Transverse colon (tissue), 4 donors: ENCODE measurements around the gene MEF2A.

ENCODE experiments used
- POLR2A ChIP-seq: fragments of 450-650 bp; IDR thresholded peaks from one replicate; pipeline ENCODE4 v1.6.1; 2016; ENCODE audit warnings: antibody characterized with exemption, mild to moderate bottlenecking, moderate library complexity
- POLR2AphosphoS5 ChIP-seq, 3 donors: sonication (generic); formaldehyde crosslinking; IDR thresholded peaks; one replicate each; pipeline ENCODE4 v1.6.1; 2016; ENCODE audit warnings: antibody characterized with exemption in 3 of 3
- TF ChIP-seq, protein P1 (sequence below), 5 experiments: fragments of 200-600 bp in 3 of 5; fragments of 450-650 bp in 2 of 5; sonication (generic) in 3 of 5; IDR thresholded peaks; 1 replicate in 2 of 5; 2 replicates in 3 of 5; pipeline ENCODE4 v1.5.1; 2016 to 2017; ENCODE audit warnings: antibody characterized with exemption in 5 of 5, inconsistent platforms in 3 of 5, mild to moderate bottlenecking in 2 of 5, moderate library complexity in 1 of 5

DNA sequence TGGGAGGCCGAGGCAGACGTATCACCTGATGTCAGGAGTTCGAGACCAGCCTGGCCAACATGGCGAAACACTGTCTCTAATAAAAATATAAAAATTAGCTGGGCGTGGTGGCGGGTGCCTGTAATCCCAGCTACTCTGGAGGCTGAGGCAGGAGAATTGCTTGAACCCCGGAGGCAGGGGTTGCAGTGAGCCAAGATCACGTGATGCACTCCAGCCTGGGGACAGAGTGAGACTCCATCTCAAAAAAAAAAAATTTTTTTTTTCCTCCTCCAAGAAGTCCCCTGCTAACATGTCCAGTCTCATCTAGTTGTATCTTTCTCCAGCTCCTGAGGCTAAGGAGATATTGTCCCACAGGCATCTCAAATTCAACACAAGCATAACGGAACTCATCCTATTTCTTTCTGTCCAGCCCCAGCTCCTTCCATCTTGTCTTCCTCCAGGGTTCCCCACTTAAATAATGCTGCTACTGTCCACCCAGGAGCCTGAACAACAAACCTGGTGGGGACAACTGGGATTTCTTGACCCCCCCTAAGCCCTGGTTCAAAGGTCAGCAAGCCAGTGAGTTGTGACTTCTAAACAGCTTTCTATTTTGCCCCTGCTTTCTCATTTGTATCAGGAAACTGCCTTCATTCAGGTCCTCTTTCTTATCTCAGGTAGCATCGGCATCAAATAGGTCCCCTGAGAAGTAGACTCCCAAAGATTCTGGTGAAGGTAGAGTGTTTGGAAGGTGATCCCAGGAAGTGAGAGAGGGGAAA, 4.1 kb upstream of the MEF2A start:
- TF ChIP-seq POLR2A (no peak), POLR2AphosphoS5 (IDR thresholded peaks at IDR 0.05) (no peak)
- TF ChIP-seq, protein P1, sequence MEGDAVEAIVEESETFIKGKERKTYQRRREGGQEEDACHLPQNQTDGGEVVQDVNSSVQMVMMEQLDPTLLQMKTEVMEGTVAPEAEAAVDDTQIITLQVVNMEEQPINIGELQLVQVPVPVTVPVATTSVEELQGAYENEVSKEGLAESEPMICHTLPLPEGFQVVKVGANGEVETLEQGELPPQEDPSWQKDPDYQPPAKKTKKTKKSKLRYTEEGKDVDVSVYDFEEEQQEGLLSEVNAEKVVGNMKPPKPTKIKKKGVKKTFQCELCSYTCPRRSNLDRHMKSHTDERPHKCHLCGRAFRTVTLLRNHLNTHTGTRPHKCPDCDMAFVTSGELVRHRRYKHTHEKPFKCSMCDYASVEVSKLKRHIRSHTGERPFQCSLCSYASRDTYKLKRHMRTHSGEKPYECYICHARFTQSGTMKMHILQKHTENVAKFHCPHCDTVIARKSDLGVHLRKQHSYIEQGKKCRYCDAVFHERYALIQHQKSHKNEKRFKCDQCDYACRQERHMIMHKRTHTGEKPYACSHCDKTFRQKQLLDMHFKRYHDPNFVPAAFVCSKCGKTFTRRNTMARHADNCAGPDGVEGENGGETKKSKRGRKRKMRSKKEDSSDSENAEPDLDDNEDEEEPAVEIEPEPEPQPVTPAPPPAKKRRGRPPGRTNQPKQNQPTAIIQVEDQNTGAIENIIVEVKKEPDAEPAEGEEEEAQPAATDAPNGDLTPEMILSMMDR (IDR thresholded peaks at IDR 0.05), result no peak
